Fibroblast of the aortic adventitia (primary cell): Measurements from ENCODE around the gene OR10K1. TPM values are rescaled to one million over a fixed set of nuclear protein-coding genes. Genes with fewer than 3 reads are reported as not detected.

ENCODE experiments used
- DNase-seq: peaks from one replicate; pipeline ENCODE4 v3.0.0-alpha.2; 2010; ENCODE audit warnings: low read depth
- H3K4me3 ChIP-seq: 2 replicates; pipeline ENCODE4 v1.5.1; 2011; ENCODE audit warnings: low read depth, mild to moderate bottlenecking, control low read depth, low read length, moderate library complexity
- CTCF ChIP-seq: IDR thresholded peaks from 2 replicates; pipeline ENCODE4 v1.5.1; 2011; ENCODE audit warnings: mild to moderate bottlenecking, low read length, control low read depth, inconsistent platforms; ENCODE audit not compliant: insufficient read depth
- total RNA-seq: library from RNA; depleted of rRNA; stranded (reverse); fragments of >200 nt; gene quantifications from 2 replicates; pipeline ENCODE4 v1.2.3, GENCODE V29; 2012; ENCODE audit warnings: low replicate concordance

The OR10K1 gene
- total RNA-seq, 1 donor: not detected

- DNase-seq: peak; percentile 2
- no peak overlapping the region for H3K4me3 ChIP-seq
- no peak for TF ChIP-seq CTCF
Measured at GRCh38 chr1:158509471-158510156, 48.0 kb downstream of the OR10K1 start.

GRCh38 chr1:158516966-158517365, 55.3 kb downstream of the OR10K1 start:
- no peak for DNase-seq
- H3K4me3 ChIP-seq: no peak overlapping the region
- TF ChIP-seq CTCF: no peak

Other genes with a start within 250 kb of the OR10K1 start
- gene CD1A, start 207.4 kb upstream of the OR10K1 start, total RNA-seq: not detected in 2 replicates
- gene CD1C, start 171.9 kb upstream of the OR10K1 start, total RNA-seq: not detected in 2 replicates
- not detected in 2 replicates for gene CD1B, start 130.3 kb upstream of the OR10K1 start, total RNA-seq
- gene CD1E, start 107.9 kb upstream of the OR10K1 start, total RNA-seq: not detected in 2 replicates
- gene OR10T2, start 62.4 kb upstream of the OR10K1 start, total RNA-seq: not detected in 2 replicates
- gene OR10K2, start 35.6 kb upstream of the OR10K1 start, total RNA-seq: not detected in 2 replicates
- gene OR10R2, start 10.4 kb downstream of the OR10K1 start, total RNA-seq: not detected in 2 replicates
- gene OR6Y1, start 92.6 kb downstream of the OR10K1 start, total RNA-seq: not detected in 2 replicates
- gene OR6P1, start 108.7 kb downstream of the OR10K1 start, total RNA-seq: not detected in 2 replicates
- gene OR10X1, start 118.1 kb downstream of the OR10K1 start, total RNA-seq: not detected in 2 replicates
- gene OR10Z1, start 143.4 kb downstream of the OR10K1 start, total RNA-seq: not detected in 2 replicates
- gene SPTA1, start 224.9 kb downstream of the OR10K1 start, total RNA-seq: 1.2 TPM in 1 of 2 replicates, not detected in the other
- gene OR6K2, start 238.8 kb downstream of the OR10K1 start, total RNA-seq: not detected in 2 replicates